HG02885 (cell line): ENCODE data around the gene C6orf52.
"Not testable (repeated sequence)": the region's sequence is repeated elsewhere in the genome, so short reads cannot be mapped to it uniquely, and the experiment has no call there.

Experiments used
- ATAC-seq: cut with Tn5 transposase; IDR thresholded peaks from one replicate; pipeline ENCODE4 v1.9.1; 2021; ENCODE audit warnings: mild to moderate bottlenecking; ENCODE audit not compliant: unreplicated experiment, poor library complexity

The C6orf52 gene

GRCh38 chr6:10713962-10714361 lies 19.5 kb upstream of the C6orf52 start:
- ATAC-seq: no peak

- no peak for ATAC-seq
Measured at GRCh38 chr6:10696655-10697054, 2.2 kb upstream of the C6orf52 start.

- ATAC-seq: no peak
Measured at GRCh38 chr6:10695086-10695657, 756 bp upstream of the C6orf52 start.

GRCh38 chr6:10692965-10693538 lies 1.4 kb downstream of the C6orf52 start:
- ATAC-seq: no peak

GRCh38 chr6:10690651-10691445 lies 3.6 kb downstream of the C6orf52 start:
- ATAC-seq: no peak

- ATAC-seq: no peak
Measured at GRCh38 chr6:10687582-10687981, 6.8 kb downstream of the C6orf52 start.

- no peak for ATAC-seq
Measured at GRCh38 chr6:10686901-10687300, 7.5 kb downstream of the C6orf52 start.

- ATAC-seq: no peak
Measured at GRCh38 chr6:10685092-10685915, 9.1 kb downstream of the C6orf52 start.

GRCh38 chr6:10684618-10685017 lies 9.8 kb downstream of the C6orf52 start:
- no peak for ATAC-seq

GRCh38 chr6:10682355-10682988 lies 11.9 kb downstream of the C6orf52 start:
- no peak for ATAC-seq

- ATAC-seq: no peak
Measured at GRCh38 chr6:10681795-10682194, 12.6 kb downstream of the C6orf52 start.

GRCh38 chr6:10678456-10678855 lies 16.0 kb downstream of the C6orf52 start:
- ATAC-seq: no peak

- ATAC-seq: no peak
Measured at GRCh38 chr6:10676403-10676802, 18.0 kb downstream of the C6orf52 start.

GRCh38 chr6:10668126-10668917 lies 26.1 kb downstream of the C6orf52 start:
- no peak for ATAC-seq

GRCh38 chr6:10665595-10665994 lies 28.8 kb downstream of the C6orf52 start:
- not testable (repeated sequence) for ATAC-seq

- no peak for ATAC-seq
Measured at GRCh38 chr6:10662742-10663141, 31.7 kb downstream of the C6orf52 start.

- no peak for ATAC-seq
Measured at GRCh38 chr6:10662207-10662606, 32.2 kb downstream of the C6orf52 start.

GRCh38 chr6:10660431-10661191 lies 33.8 kb downstream of the C6orf52 start:
- ATAC-seq: not testable (repeated sequence)
